ENCODE data around the gene AKAP6.

DNA sequence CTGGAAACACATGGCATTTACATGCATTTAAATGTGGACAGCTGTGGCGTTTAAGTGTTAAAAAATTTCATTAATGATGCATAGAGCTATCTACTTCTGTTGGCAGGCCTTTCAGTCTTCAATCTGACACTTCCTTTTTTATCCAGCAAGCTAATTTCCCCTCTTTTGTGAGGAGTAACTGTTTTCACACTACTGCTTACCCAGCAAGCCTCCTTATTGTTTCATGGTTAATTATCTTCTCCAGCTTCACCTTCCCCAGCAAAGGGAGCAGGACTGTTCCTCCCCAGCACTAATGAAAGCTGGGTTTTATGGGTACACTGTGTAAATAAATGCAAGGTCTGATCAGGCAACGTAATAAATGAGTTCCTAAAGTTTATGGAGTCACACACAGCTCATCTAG is 480.2 kb downstream of the AKAP6 start:
- TF ChIP-seq POLR2A (IDR thresholded peaks at IDR 0.05), result no peak
- TF ChIP-seq, protein P1, sequence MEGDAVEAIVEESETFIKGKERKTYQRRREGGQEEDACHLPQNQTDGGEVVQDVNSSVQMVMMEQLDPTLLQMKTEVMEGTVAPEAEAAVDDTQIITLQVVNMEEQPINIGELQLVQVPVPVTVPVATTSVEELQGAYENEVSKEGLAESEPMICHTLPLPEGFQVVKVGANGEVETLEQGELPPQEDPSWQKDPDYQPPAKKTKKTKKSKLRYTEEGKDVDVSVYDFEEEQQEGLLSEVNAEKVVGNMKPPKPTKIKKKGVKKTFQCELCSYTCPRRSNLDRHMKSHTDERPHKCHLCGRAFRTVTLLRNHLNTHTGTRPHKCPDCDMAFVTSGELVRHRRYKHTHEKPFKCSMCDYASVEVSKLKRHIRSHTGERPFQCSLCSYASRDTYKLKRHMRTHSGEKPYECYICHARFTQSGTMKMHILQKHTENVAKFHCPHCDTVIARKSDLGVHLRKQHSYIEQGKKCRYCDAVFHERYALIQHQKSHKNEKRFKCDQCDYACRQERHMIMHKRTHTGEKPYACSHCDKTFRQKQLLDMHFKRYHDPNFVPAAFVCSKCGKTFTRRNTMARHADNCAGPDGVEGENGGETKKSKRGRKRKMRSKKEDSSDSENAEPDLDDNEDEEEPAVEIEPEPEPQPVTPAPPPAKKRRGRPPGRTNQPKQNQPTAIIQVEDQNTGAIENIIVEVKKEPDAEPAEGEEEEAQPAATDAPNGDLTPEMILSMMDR (IDR thresholded peaks at IDR 0.05), result no peak

Data from right lobe of liver (tissue), 4 donors.